Subcutaneous adipose tissue (tissue), 4 donors: ENCODE results near the gene VWA1. TPM values are rescaled to one million over a fixed set of nuclear protein-coding genes. Genes with fewer than 3 reads are reported as not detected.

Source experiments
- CTCF ChIP-seq: fragments of 450-650 bp; IDR thresholded peaks from one replicate; pipeline ENCODE4 v1.5.1; 2016; ENCODE audit warnings: low read depth, mild to moderate bottlenecking, control low read depth, antibody characterized with exemption, moderate library complexity
- total RNA-seq, 4 donors: library from RNA; depleted of rRNA; stranded (reverse); fragments of >200 nt; gene quantifications; one replicate each; pipeline ENCODE4 v1.1.0, GENCODE V29; 2016

The VWA1 gene
- total RNA-seq, 4 donors from 2014 or later = 6.0 to 21.3 (median 10.3) TPM

- TF ChIP-seq CTCF = no peak
Observed at GRCh38 chr1:1424707-1425106, 10.8 kb upstream of the VWA1 start.

DNA sequence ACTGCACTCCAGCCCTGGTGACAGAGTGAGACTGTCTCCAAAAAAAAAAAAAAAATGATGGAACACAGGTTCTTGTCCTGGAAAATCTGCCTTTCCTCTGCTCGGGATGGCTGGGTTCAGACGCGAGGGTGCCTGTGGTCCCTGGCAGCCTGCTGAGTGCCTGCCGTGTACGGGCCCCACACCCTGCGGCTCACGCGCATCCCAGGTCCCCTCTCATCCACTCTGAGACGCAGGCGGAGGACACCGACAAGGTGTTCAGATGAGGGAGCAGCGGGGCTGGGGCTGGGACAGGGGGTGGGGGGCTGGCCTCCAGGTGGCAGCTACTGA lies 10.1 kb upstream of the VWA1 start:
- TF ChIP-seq CTCF = no peak

DNA sequence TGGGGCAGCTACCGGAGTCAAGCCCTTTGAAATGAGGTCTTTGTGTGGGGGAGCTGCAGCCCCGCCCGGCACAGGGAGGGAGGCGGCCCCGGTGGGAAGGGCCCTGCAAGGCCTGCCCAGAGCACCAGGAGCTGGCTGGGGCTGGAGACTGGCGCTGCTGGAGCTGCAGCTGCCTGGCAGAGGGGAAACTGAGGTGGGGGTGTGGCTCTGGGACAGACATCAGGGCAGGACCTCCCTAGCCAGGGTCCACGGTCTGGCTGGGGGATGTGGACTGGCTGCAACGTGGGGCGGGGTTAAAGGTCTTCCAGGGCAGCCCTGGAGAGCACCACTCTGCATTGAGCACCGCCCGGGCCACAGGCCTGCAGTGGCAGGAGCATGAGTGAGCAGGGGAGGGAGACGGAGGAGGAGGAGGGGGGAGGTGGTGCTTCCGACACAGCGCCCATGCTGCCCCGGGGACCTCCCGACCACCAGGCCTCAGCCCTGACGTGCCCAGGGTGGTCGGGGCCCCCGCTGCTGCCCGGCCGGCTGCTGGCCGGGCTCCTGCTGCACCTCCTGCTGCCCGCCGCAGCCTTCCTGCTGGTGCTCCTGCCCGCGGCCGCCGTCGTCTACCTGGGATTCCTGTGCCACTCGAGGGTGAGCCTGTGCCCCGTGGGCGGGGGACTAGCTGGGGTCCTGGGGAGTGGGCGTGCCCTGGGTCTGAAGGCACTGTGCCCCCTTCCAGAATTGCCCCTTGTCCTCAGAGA lies 9.6 kb upstream of the VWA1 start:
- TF ChIP-seq CTCF = no peak

- TF ChIP-seq CTCF = no peak
Observed at GRCh38 chr1:1426496-1427105, 8.9 kb upstream of the VWA1 start.

DNA sequence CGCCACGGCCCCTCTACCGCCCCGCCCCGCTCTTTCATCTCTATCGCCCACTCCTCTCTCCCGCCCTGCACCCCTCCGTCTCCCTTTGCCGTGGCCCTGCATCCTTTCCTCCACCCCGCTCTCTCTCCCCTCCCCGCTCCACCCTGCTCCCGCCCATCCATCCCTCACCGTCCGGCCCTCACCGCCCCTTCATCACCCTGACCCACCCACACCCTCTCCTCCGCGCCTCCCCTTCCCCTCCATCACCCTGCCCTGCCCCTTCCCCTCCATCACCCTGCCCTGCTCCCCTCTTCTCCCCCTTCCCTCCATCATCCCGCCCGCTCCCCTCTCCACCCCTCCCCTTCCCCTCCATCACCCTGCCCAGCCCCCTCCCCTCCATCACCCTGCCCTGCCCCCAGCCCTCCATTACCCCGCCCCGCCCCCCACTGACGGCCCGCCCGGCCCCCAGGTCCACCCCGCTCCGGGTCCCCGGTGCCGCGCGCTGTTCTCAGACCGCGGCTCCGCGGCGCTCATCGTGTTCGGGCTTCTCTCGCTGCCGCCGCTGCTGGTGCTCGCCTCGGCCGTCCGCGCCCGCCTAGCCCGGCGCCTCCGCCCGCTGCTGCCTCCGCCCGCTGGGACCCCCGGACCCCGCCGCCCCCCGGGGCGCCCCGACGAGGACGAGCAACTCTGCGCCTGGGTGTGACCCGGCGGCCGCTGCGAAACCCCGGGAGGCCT lies 8.2 kb upstream of the VWA1 start:
- TF ChIP-seq CTCF = no peak

GRCh38 chr1:1427820-1428148 lies 7.7 kb upstream of the VWA1 start:
- no peak for TF ChIP-seq CTCF

DNA sequence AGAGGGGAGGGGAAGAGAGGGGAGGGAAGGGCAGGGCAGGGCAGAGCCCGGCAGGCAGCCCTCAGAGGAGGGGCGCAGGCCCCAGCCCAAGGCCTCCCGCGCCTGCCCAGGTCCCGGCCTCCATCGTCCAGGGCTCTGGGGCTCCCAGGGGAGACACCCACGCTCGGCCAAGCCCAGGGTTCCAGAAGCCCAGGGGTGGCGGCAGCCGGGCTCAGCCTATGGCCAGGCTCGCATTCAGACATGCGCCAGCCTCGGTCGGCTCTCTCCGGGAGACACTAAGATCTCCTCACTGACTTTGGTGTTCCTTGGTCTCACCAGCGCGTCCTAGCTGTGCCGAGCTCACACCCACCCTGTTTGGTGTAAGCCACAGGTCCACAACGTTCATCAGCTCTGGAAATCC lies 7.3 kb upstream of the VWA1 start:
- no peak for TF ChIP-seq CTCF
